HG02623 (cell line): Measurements from ENCODE around the gene MBNL1.

Source experiments
- ATAC-seq: cut with Tn5 transposase; IDR thresholded peaks from one replicate; pipeline ENCODE4 v1.9.1; 2021; ENCODE audit warnings: moderate library complexity; ENCODE audit not compliant: unreplicated experiment

The MBNL1 gene

GRCh38 chr3:152252755-152253154 lies 16.0 kb upstream of the MBNL1 start:
- no peak for ATAC-seq

GRCh38 chr3:152253514-152253913 lies 15.2 kb upstream of the MBNL1 start:
- ATAC-seq, result no peak

GRCh38 chr3:152254041-152254440 lies 14.7 kb upstream of the MBNL1 start:
- ATAC-seq, result peak; percentile 41

- no peak for ATAC-seq
These were observed 13.4 kb upstream of the MBNL1 start for GRCh38 chr3:152255290-152255689.

GRCh38 chr3:152256851-152257562 lies 11.7 kb upstream of the MBNL1 start:
- no peak for ATAC-seq

GRCh38 chr3:152257563-152258035 lies 11.1 kb upstream of the MBNL1 start:
- ATAC-seq, result peak; percentile 68

GRCh38 chr3:152258448-152259393 lies 10.0 kb upstream of the MBNL1 start:
- ATAC-seq, result no peak

GRCh38 chr3:152259468-152259867 lies 9.3 kb upstream of the MBNL1 start:
- no peak for ATAC-seq

GRCh38 chr3:152260026-152260425 lies 8.7 kb upstream of the MBNL1 start:
- no peak for ATAC-seq

- no peak for ATAC-seq
These were observed 8.2 kb upstream of the MBNL1 start for GRCh38 chr3:152260529-152260928.

- no peak for ATAC-seq
These were observed 7.4 kb upstream of the MBNL1 start for GRCh38 chr3:152261329-152261728.

- no peak for ATAC-seq
These were observed 5.0 kb upstream of the MBNL1 start for GRCh38 chr3:152263711-152264110.

- no peak for ATAC-seq
These were observed 4.4 kb upstream of the MBNL1 start for GRCh38 chr3:152264378-152264777.

GRCh38 chr3:152266221-152266995 lies 2.3 kb upstream of the MBNL1 start:
- no peak for ATAC-seq

- no peak for ATAC-seq
These were observed 736 bp upstream of the MBNL1 start for GRCh38 chr3:152267831-152268554.

- peak; percentile 58 for ATAC-seq
These were observed 514 bp downstream of the MBNL1 start for GRCh38 chr3:152269056-152269830.

- ATAC-seq, result no peak
These were observed 1.4 kb downstream of the MBNL1 start for GRCh38 chr3:152269831-152270734.

- ATAC-seq, result no peak
These were observed 2.2 kb downstream of the MBNL1 start for GRCh38 chr3:152270937-152271336.
